ENCODE results near the gene RTN4IP1.

The RTN4IP1 gene

DNA sequence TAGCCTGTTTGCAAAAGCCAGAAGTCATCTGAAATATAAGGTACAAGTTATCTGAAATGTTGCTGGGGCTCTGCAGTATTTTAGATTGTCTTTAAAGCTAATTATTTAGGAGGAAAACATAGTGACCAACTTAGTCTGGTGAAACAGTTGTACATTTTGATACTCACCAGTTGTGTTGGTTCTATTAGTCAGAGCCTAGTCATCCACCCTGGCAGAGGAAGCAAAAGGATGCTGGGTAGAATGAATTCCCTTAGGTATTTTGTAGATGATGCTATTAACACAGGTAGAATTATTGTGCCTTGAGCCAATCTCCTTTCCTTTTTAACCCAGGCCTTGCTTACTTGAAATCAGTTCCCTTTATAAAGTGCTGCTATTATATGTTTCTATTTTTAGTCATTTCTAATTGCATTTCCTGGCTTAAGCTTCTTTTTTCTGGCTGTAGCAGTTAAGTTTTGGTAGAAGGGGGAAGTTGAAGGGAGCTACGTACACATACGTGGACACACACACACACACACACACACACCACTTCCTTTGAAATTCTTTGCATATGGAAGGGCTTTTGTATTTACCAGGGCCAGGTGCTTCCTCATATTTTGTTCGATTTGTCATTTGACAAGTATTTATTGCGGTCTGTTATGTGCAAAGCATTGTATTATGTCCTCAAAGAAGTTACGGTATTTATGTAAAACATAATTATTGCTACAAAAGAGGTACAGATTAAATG is 82.4 kb downstream of the RTN4IP1 start:
- no peak for DNase-seq (ENCODE audit: low read depth)

DNA sequence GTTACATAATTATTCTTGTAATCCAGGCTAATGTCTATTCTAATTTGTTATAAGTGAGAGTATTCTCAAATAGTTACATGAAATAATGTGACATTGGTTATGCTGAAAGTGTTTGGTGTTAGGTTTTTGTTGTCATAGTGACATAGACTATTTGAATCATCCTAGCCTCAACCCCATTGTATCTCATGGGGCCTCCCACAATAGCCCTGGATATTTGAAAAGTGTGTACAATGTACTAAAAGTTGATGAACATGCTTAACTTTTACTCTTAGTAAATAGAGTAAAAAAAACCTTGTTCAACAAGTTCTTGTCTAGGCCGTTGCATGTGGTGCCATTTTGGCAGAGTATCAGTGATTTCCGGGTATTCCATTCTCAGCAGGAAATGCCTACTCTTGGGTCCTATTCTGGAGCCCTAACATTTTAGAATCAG is 83.0 kb downstream of the RTN4IP1 start:
- no peak for DNase-seq (ENCODE audit: low read depth)

DNA sequence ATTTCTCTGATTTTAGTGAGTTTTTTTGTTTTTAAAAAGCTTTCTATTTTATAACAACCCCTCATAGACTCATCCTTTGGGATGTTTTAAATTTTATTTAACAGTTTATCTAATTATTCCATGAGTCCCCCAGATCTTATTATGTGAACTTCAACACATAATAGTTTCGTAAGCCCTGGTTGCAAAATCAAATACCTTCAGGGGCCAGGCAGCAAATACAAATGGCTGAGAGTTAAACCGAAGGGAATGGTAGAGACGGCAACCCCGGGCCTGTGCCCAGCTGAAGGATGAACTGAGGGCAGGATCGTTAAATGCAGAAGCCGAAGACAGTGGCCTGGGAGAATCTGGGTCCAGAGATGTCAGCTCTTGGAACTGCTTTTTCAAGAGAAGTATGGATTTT is 88.4 kb downstream of the RTN4IP1 start:
- no peak for DNase-seq (ENCODE audit: low read depth)

DNA sequence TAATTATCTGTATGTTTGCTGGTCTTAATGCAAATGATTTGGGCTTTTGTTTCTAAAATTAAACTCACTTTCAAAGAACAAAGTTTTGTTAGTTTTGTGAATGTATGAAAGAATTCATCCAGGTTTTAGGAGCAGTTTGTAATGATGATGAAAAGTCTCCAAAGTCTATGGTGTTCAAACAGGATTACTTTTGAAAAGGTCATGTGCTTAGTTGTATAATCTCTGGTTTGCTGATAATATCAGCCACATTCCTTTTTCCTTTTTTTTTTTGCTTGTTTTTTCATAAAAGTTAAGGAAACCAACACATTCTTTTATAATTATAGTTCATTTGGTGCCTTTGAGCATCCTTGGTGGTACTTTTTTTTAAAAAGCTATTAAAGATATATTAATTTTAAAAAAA is 88.9 kb downstream of the RTN4IP1 start:
- no peak for DNase-seq (ENCODE audit: low read depth)

DNA sequence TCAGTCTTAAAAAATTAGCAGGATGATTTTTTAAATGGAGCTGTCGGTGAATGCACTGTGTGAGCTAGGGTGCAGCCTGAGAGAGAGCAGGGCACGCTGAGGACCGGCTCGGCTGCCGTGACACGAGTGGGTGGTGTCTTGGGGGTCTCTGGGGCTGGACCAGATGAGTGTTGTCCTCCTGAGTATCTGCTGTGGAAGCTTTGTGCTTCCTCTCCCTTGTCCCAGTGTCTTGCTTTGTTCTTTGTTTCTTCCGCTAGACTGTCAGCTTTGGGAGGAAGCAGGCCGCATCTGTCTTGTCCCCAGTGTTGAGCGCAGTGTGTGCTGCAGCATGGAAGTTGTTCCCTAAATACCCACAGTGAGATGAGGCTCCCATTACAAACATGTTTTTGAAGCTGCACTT is 89.4 kb downstream of the RTN4IP1 start:
- no peak for DNase-seq (ENCODE audit: low read depth)

DNA sequence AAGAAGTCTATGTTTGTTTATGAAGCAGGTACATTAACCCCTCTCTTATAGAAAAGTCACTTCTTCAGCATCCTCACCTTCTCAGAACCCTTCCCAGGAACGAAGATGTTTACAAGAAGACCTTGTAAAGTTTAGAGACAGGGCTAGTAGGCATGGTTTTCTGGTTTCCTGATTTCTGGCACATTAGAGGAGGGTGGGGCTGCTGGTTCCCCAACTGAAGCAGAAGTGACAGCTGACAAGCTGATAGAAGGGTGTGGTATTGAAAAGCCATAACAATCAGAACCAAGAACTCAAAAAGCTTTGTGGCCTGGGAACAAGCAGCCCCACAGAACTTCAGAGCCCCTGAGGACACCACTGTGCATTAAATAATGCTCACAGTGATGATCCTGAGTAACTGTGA is 91.2 kb downstream of the RTN4IP1 start:
- DNase-seq (ENCODE audit: low read depth): no peak

DNA sequence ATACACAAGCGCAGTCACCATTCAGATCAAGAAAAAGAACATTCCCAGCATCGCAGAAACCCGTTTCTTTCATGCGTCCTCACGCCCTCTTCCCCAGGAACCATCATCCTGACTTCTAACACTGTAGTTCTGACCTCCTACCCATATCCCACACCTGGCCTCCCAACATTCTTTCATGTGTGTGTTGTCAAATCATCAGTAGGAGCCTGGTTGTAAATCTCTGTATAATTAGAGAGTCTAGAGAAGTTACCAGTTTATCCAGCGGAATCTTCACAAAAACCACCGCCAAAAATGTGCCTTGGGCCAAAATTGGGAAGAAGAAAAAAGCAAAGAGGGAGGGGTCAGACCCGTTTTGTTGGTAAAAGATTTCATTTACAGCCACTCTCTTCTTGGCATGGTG is 91.6 kb downstream of the RTN4IP1 start:
- no peak for DNase-seq (ENCODE audit: low read depth)

DNA sequence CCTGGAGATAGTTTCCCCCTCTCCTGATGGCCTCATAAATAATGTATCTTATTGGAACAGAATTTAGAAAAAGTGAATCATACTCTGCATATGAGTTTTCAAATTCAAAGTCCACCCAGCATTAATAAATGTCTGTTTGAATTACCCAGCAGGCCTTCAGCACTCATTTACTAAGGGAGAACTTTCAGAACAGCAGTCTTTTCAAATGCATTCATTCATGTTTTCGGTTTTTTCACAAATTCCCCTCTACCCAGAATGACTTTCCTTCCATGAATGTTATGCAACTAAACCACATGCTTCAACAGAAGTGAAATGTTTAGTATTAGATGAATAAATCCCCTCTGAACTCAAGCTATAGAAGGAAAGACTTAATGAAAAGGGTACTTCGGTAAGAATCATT is 92.4 kb downstream of the RTN4IP1 start:
- DNase-seq (ENCODE audit: low read depth): no peak

DNA sequence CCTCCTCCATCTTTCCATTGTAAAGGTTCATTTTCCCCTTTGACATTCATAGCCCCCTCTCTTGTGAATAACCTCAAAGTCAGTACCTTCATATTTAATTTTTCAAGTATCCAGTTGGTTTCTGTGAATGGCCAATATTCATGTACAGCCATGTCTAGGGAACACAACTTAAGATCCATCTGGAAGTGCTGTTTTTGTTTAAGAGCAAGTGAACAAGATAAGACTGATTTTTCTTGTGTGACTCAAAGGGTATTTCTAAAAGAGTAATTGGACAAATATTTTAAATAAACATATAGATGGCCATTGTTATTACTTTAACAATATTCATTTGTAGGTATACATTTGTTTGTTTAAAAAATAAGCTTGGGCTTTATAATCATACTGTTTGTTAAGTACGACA is 92.9 kb downstream of the RTN4IP1 start:
- no peak for DNase-seq (ENCODE audit: low read depth)

DNA sequence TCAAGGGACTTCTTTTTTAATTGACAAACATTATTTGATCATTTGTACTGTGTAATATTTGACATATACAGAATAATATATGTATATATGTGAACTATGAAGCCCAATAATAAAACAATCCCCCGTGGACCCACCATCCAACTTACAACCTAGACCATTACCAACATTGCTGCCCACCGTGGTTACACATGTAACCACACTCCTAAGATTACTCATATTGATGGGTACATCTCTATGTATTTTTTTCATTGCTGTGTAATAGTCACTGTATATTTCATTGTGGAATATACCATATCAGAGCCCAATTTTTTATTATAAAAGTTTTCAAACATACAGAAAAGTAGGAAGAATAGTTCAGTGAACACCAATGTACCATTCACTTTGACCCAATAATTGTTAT is 94.3 kb downstream of the RTN4IP1 start:
- no peak for DNase-seq (ENCODE audit: low read depth)

DNA sequence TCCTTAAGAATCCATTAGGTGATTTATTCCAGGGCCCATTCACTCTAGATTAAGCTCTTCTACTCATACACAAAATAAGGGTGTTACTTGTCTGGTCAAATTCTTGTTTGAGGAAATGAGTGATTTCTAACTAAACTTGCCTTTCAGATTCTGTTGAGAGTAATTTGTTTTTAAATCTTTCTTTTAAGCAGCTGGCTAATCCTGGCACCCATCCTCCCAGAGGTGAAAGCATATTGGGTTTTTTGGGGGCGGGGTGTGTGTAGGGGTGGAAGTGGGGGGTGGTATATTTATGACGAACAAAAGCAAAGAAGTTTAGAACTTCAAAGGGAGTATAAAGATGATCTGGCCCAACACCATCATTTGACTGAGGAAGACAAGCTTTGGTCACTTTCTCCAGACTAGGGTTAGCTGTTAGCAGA is 94.7 kb downstream of the RTN4IP1 start:
- no peak for DNase-seq (ENCODE audit: low read depth)

DNA sequence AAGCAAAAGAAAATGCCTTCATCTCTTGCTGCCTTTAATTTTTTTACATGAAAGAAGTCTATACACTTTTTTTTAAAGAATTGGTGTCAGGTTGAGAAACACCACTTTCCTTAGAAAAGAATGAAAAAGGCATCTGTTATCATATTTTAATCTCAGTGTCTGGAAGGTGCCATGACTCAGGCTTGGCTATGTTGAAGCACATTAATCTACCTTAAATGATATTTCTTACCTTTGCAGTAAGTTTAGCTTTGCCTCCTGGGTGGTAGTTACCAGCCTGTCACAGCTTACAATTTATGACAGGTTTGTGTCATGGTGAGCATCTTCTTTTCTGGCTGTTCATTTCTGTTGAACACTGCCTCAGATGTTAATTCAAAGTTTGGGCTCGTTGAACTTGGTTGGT is 95.3 kb downstream of the RTN4IP1 start:
- DNase-seq (ENCODE audit: low read depth): no peak

DNA sequence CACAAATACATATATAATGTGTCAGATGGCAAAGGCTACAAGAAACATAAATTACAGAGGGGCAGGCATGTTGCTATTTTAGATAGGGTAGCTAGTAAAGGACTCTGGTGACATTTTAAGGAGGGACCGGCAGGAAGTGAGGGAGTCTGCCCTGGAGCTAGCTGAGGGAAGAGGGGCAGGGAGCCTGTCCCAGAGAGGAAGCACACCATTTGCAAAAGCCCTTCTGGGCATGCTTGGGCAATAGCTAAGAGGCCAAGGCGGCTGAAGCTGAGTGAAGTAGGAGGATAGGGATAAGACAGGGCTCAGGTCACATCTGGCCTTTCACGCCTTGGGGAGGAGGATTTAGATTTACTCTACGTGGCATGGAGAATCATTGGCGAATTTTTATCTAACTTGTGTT is 96.2 kb downstream of the RTN4IP1 start:
- no peak for DNase-seq (ENCODE audit: low read depth)

DNA sequence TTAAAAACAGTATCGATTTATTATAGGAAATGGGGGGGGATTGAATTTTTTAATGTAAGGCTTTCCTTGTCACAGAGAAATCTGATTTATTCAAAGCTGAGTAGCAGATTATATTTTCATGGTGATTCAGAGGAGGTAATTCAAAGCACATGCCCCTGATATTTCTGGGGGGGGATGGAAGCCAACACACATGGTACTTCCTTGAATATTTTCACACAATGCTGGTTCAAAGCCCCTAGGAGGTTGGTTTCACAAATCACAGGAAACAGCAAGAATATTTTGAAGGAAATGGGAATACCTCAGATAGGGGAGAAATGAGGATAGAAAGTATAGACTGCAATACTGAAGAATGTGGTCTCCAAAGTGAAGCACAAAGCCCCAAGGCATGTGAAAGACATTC is 98.8 kb downstream of the RTN4IP1 start:
- no peak for DNase-seq (ENCODE audit: low read depth)

DNA sequence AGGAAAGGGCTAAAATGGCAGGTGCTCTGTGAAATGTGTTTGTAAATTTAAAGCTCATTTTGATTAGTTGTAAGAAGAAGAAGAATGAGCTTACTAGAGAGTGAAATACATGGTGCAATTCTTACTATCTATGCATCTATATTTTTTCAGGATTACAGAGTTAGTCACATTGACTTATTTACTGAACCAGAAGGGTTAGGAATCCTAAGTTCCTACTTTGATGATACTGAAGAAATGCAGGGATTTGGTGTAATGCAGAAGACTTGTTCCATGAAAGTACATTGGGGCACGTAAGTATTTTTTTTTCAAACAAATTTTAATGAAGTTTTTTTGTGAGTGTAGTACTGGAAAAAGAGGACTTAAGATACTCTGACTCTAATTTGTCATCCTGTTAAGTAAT is 99.3 kb downstream of the RTN4IP1 start:
- DNase-seq (ENCODE audit: low read depth): no peak

DNA sequence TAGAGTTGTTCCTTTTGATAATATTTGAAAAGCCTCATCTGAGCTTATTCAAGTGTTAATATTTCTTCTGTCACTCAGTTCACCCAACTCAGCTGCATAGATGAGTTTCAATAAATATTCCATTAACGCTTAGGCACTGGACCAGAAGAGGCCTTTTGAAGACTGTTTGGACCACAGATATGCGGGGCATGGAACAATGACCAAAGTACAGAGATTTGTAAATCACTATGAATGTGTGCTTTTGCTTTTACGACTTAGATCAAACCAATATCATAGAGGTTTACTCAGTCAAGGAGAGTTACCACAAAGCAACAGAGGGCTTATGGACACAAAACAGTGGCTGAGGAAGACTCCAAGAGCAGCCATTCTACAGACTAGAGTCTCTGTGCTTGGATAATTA is 99.9 kb downstream of the RTN4IP1 start:
- DNase-seq (ENCODE audit: low read depth): no peak

DNA sequence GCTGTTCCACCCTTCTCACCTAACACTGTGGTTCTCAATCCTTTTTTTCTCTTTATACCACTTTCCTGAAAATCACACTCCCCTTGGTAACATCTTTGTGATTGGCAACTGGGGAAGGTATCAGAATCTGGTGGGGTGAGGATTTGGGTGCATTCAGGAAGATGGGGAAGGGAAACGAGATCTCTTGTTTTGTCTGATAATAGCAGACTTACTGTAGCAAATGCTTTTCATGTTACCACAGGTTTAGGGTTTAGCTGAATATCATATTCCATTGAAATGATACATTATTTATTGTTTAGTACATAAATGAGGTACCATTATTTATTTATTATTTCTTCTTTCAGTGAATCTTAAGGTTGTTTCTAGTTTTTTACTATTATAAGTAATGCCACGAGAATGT is 100.8 kb downstream of the RTN4IP1 start:
- DNase-seq (ENCODE audit: low read depth): no peak

DNA sequence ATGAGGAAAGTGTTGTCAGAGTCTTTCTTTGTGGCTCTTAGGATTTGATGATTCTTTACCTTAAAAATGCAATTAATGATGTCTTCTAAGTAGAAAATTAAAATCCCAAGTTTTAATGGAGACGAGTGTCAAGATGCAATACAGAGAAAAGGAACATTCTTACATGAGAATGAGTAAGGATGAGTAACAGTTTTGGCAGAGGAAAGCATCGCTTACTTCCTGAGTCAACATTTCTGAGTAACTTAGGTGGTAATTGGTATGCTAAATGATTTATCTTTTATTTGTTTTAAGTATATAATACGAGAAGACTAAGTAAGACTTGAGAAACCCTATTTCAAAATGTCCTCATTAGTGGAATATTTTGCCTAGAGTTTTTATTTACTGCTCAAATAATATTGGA is 101.3 kb downstream of the RTN4IP1 start:
- no peak for DNase-seq (ENCODE audit: low read depth)

DNA sequence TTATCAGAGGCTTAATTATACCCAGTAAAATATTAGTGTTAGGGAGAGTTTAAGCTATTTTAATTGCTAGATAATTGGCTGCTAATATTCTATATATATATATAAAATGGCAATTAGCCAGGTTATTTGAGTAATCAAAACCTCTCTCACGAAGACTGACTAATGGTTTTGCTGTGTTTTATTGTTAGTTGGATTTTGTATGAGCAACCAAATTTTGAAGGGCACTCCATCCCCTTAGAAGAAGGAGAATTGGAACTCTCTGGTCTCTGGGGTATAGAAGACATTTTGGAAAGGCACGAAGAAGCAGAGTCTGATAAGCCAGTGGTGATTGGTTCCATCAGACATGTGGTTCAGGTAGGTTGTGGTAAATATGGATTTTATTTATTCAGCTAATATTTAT is 102.2 kb downstream of the RTN4IP1 start:
- DNase-seq (ENCODE audit: low read depth): no peak

DNA sequence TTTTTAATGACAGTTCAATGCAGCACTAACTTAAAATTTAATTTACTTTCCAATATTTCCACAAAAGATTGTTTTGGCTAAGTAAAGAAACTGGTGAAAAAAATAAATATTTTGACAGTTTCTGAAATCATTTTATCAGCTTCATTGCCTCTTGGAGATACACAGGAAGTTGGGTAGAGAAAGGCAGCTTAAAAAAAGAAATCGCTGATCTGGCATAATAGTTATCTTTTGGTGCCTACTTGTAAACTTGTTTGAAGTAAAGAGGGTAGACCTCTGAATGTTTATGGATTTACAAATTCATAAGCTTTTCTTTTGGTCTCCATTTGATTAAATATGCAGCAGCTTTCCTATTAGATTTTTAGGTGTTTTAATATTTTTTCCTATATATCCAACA is 103.4 kb downstream of the RTN4IP1 start:
- no peak for DNase-seq (ENCODE audit: low read depth)

DNA sequence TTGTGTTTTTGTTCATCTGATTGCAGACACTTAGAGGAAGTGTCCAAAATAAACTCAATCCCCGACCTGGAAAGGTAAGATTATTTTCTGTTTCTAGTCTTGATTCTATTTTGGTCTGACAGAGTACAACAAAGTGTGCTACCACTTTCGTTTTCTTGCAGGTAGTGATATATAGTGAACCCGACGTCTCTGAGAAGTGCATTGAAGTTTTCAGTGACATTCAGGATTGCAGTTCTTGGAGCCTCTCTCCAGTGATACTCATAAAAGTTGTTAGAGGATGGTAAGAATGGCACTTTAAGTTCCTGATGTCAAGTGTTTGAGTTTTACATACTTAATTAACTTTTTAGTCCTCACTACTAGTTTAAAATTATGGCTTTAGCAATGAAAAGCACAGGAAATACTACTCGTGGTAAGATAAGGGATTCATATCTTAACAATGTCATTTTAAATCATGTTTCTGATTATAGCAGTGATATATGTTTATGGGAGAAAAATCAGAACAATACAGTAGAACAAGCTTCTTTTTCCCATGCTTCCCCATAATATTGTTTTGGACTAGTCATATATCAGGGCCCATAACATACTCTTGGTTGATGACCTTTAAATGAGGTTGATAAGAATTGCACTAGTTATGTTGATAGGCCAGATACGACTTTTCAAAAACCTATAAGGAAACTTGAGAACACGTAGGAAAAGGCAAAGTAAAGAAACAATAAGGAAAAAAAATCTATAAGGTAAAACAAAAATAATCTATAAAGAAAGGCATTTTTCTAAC is 104.0 kb downstream of the RTN4IP1 start:
- DNase-seq (ENCODE audit: low read depth): no peak

DNA sequence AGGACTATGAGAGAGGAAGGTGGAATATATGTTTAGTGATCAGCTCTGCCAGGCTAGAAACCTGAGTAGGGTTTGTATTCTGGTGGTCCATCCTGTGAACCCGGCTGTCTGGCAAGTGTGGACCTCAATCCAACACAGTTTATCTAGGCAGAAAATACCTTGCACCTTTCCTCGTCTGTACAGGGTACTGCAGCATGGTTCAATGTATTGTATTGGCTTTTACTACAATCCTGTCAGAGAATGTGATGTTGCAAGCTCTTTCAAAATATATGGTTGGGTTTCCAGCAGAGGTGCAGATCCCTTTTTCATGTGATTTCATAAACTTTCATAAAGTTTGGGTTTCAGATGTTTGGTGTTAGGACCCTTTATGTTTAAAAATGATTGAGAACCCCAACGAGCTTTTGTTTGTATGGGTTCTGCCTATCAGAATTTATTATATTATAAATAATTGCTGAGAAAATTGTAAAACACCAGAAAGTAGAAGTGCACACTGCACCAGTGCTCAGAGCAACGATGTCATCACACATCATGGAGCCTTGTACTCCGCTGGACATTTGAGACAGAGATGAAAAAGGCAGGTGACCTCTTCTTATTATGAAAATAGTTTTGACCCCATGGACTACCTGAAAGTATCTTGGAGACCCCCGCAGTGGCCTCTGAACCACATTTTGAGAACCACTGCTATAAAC is 106.6 kb downstream of the RTN4IP1 start:
- no peak for DNase-seq (ENCODE audit: low read depth)
